PC-3 (cell line): ENCODE results near the gene TDG.

Source experiments
- CTCF ChIP-seq: fragments of 300-600 bp; sonication (generic); conservative IDR thresholded peaks from 2 replicates; pipeline ENCODE4 v1.5.1; 2017; ENCODE audit warnings: antibody characterized with exemption, low read depth, mild to moderate bottlenecking, low read length
- EZH2phosphoT487 ChIP-seq: fragments of 300-600 bp; sonication (generic); IDR thresholded peaks from 2 replicates; pipeline ENCODE4 v1.6.1; 2018; ENCODE audit warnings: mild to moderate bottlenecking, antibody characterized with exemption, low read length, borderline replicate concordance

DNA sequence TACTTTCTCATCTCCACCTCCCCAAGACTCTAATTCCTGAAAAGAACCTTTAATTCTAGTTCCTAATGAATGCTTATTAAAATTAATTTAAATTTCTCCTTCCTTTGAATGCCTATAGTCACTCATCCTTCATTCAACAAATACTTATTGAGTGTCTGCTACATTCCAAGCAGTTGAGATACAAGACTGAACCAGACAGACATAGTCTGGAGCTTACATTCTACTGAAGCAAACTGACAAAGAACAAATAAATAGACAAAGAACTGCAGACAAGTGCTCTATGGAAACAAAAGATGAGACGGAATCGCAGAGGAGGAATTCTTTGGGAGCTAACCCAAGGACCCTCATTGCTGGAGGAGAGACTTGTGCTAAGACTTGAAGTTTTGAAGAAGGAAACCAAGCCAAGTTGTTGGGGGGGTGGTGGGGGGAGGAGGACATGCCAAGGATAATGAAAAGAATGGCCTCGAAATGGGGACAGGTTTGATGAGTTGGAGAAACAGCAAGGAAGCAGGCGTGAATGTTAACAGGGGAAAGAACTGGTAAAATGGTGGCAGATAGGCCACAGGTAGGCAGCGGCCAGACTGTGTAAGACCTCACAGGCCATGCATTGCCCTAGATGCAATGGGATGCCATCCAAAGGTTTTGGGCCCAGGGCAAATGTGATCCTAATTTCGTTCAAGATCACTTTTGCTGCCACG lies 9.7 kb upstream of the TDG start:
- TF ChIP-seq CTCF, result no peak
- TF ChIP-seq EZH2phosphoT487, result no peak
